MM.1S (cell line): ENCODE data around the gene CCDC152.

Source experiments
- DNase-seq: peaks from one replicate; pipeline ENCODE4 v3.0.0-alpha.2; 2015
- H2AFZ ChIP-seq: fragments of 300-600 bp; sonication (generic); 2 replicates; pipeline ENCODE4 v1.6.0; 2016; ENCODE audit warnings: antibody characterized with exemption, low read length
- H3F3A ChIP-seq: fragments of 300-600 bp; sonication (generic); 2 replicates; pipeline ENCODE4 v1.6.1; 2016; ENCODE audit warnings: mild to moderate bottlenecking, antibody characterized with exemption, low read length, moderate library complexity, mixed read lengths; ENCODE audit not compliant: insufficient read depth
- H3K27ac ChIP-seq: fragments of 300-600 bp; sonication (generic); 2 replicates; pipeline ENCODE4 v1.5.1; 2016; ENCODE audit warnings: mild to moderate bottlenecking, low read length
- H3K27me3 ChIP-seq: fragments of 300-600 bp; sonication (generic); replicated peaks from 2 replicates; pipeline ENCODE4 v1.6.0; 2016; ENCODE audit warnings: low read length; ENCODE audit not compliant: insufficient read depth
- H3K36me3 ChIP-seq: fragments of 300-600 bp; sonication (generic); replicated peaks from 2 replicates; pipeline ENCODE4 v1.6.1; 2016; ENCODE audit warnings: mild to moderate bottlenecking, low read length, mixed read lengths; ENCODE audit not compliant: insufficient read depth
- H3K4me1 ChIP-seq: fragments of 300-600 bp; sonication (generic); 2 replicates; pipeline ENCODE4 v1.6.1; 2016; ENCODE audit warnings: low read length, mixed read lengths
- H3K4me2 ChIP-seq: fragments of 300-600 bp; sonication (generic); 2 replicates; pipeline ENCODE4 v1.6.0; 2016; ENCODE audit warnings: low read depth, low read length
- H3K4me3 ChIP-seq: fragments of 300-600 bp; sonication (generic); 2 replicates; pipeline ENCODE4 v1.5.1; 2016; ENCODE audit warnings: low read length, mixed read lengths
- H3K79me2 ChIP-seq: fragments of 300-600 bp; sonication (generic); 2 replicates; pipeline ENCODE4 v1.6.1; 2016; ENCODE audit warnings: mixed run types, low read length, mixed read lengths
- H3K9ac ChIP-seq: fragments of 300-600 bp; sonication (generic); 2 replicates; pipeline ENCODE4 v1.6.1; 2016; ENCODE audit warnings: low read length, mixed read lengths
- H3K9me2 ChIP-seq: fragments of 300-600 bp; sonication (generic); replicated peaks from 2 replicates; pipeline ENCODE4 v1.6.1; 2016; ENCODE audit warnings: mild to moderate bottlenecking, low read length, mixed read lengths; ENCODE audit not compliant: insufficient read depth
- H3K9me3 ChIP-seq: fragments of 300-600 bp; sonication (generic); replicated peaks from 2 replicates; pipeline ENCODE4 v1.6.1; 2016; ENCODE audit warnings: mild to moderate bottlenecking, low read length, mixed read lengths; ENCODE audit not compliant: insufficient read depth
- H4K20me1 ChIP-seq: fragments of 300-600 bp; sonication (generic); 2 replicates; pipeline ENCODE4 v1.6.1; 2016; ENCODE audit warnings: mild to moderate bottlenecking, low read length, moderate library complexity, mixed read lengths; ENCODE audit not compliant: insufficient read depth
- CTCF ChIP-seq: fragments of 300-600 bp; sonication (generic); IDR thresholded peaks from 2 replicates; pipeline ENCODE4 v1.5.1; 2016; ENCODE audit warnings: antibody characterized with exemption, low read length, mixed read lengths
- EZH2 ChIP-seq: fragments of 300-600 bp; sonication (generic); optimal IDR thresholded peaks from 2 replicates; pipeline ENCODE3; 2017; ENCODE audit warnings: low read depth, mild to moderate bottlenecking, antibody characterized with exemption, low read length, mixed read lengths
- EZH2phosphoT487 ChIP-seq: fragments of 300-600 bp; sonication (generic); IDR thresholded peaks from 2 replicates; pipeline ENCODE4 v1.6.1; 2018; ENCODE audit warnings: antibody characterized with exemption, low read length

The CCDC152 gene, protein sequence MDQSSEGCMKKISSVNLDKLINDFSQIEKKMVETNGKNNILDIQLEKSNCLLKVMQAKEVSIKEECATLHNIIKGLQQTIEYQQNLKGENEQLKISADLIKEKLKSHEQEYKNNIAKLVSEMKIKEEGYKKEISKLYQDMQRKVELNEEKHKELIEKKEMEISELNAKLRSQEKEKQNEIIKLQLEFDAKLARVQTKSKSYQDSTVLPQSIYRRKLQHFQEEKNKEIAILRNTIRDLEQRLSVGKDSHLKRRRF

DNA sequence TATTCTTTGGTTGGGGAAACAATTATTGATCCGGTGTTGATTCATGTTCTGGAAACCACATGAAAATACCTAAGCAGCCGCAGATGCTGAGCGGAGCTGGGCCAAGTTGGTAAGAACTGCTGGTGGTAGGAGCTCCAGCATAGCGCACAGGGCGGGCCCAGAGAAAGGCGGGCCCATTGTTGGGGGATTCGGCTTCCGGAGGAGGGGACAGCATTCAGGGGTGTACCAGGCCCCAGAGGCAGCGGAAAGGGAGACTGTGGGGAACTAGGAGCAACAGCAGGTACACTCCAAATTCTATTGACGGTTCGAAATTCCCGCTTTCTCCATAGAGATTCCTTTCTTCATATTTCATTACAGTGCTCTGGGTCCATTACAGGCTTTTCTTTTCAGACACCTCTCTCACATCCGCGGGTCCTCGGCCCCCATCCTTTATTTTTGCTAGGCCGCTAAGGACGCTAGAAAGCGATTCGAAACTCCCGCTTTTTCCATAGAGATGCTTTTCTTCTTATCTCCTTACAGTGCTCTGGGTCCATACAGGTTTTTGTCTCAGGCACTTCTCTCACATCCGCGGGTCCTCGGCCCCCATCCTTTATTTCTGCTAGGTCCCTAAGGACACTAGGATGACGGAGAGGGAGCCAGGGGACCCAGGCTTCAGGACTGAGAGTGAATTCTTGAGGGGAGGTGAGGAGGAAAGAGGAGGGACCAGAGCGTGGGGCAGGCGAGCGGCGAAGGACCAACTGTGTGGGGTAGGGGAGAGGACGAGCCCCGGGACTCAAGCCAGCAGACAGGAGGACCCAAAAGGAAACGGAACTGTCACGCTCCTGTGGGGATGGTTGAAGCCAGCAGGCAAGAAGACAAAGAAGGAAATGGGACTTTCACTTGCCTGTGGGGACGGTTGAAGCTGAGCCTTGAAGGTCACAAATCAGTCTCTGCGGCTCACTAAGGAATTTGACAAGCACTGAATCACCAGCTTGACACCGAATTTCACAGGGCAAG is at the start of gene CCDC152:
Gene CCDC152 (plus strand): TSS at position 213 of the 996 bp plus-strand sequence. CDS start 2,304 bp downstream, outside the sequence.
- H3K27ac ChIP-seq: no peak within 1 kb of the TSS
- H3K9me3 ChIP-seq: no peaks in the 10 kb centered on the region
- H3K9me2 ChIP-seq: no peaks in the 10 kb centered on the region
- no peak within 1 kb of the TSS for H3K9ac ChIP-seq
- H3K36me3 ChIP-seq: no peaks in the 10 kb centered on the region
- H3K79me2 ChIP-seq: no peaks in the 10 kb centered on the region
- no peaks in the 10 kb centered on the region for H4K20me1 ChIP-seq
- TF ChIP-seq EZH2: no peak
- no peaks in the 10 kb centered on the region for H3F3A ChIP-seq
- DNase-seq: no peak
- H3K4me3 ChIP-seq: no peak within 1 kb of the TSS
- no peak within 1 kb of the TSS for H3K4me2 ChIP-seq
- no peaks in the 10 kb centered on the region for H3K27me3 ChIP-seq
- H2AFZ ChIP-seq: no peak within 1 kb of the TSS
- no peaks in the 10 kb centered on the region for H3K4me1 ChIP-seq

DNA sequence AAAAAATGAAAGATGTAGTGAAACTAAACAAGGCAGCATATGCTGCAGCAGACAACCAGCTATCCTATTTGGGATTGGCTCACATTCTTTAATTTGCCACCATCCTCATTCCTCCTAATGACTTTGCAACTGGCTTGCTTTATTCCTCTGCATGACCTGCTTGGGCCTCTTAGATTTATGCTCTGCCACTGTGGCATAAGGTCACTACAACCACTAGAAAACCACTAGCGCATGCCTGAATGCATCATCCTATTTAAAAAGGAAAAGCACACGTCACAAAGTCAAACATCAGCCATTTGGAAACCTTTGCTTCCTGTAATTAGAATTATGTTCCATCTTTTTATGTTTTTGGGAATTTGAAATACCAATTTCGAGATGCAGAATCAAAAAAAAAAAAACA is 40.8 kb upstream of the CCDC152 start:
- TF ChIP-seq EZH2 (no peak), EZH2phosphoT487 (no peak), CTCF (no peak)
- H3K27ac ChIP-seq: no peak overlapping the region
- peaks cover 11% of the 10 kb centered on the region for H3F3A ChIP-seq
- no peaks in the 10 kb centered on the region for H3K36me3 ChIP-seq
- no peaks in the 10 kb centered on the region for H3K27me3 ChIP-seq
- DNase-seq: no peak
- no peaks in the 10 kb centered on the region for H3K9me3 ChIP-seq
- H3K4me1 ChIP-seq: peaks cover 45% of the 10 kb centered on the region
- no peaks in the 10 kb centered on the region for H3K79me2 ChIP-seq
- no peak overlapping the region for H3K4me3 ChIP-seq
- no peaks in the 10 kb centered on the region for H4K20me1 ChIP-seq
- H2AFZ ChIP-seq: no peak overlapping the region
- peak overlapping the region; percentile 31; the same call in 1 of the 2 replicates for H3K4me2 ChIP-seq
- no peak overlapping the region for H3K9ac ChIP-seq
- H3K9me2 ChIP-seq: no peaks in the 10 kb centered on the region

DNA sequence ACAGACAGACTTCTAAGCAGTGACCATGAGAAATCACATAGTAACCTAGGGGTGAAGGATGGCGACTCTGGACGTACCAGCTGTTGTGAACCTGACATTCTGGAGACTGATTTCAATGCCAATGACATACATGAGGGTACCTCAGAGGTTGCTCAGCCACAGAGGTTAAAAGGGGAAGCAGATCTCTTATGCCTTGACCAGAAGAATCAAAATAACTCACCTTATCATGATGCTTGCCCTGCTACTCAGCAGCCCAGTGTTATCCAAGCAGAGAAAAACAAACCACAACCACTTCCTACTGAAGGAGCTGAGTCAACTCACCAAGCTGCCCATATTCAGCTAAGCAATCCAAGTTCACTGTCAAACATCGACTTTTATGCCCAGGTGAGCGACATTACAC is 38.0 kb upstream of the CCDC152 start:
- H3K4me1 ChIP-seq: peaks cover 41% of the 10 kb centered on the region
- H3K9ac ChIP-seq: no peak overlapping the region
- TF ChIP-seq EZH2 (no peak), CTCF (no peak), EZH2phosphoT487 (no peak)
- H3K27ac ChIP-seq: peak overlapping the region; percentile 41; the same call in 1 of the 2 replicates
- peaks cover 11% of the 10 kb centered on the region for H3F3A ChIP-seq
- no peaks in the 10 kb centered on the region for H3K27me3 ChIP-seq
- H3K9me2 ChIP-seq: no peaks in the 10 kb centered on the region
- no peaks in the 10 kb centered on the region for H4K20me1 ChIP-seq
- H3K79me2 ChIP-seq: no peaks in the 10 kb centered on the region
- peak overlapping the region; percentile 55 for H3K4me2 ChIP-seq
- H3K4me3 ChIP-seq: peak overlapping the region; percentile 11; the same call in 1 of the 2 replicates
- H2AFZ ChIP-seq: peak overlapping the region; percentile 29
- no peaks in the 10 kb centered on the region for H3K36me3 ChIP-seq
- DNase-seq: peak; percentile 92
- H3K9me3 ChIP-seq: no peaks in the 10 kb centered on the region
